ENCODE results near the gene SAG. TPM values are rescaled to one million over a fixed set of nuclear protein-coding genes. Genes with fewer than 3 reads are reported as not detected.
"Not testable (repeated sequence)": the region's sequence is repeated elsewhere in the genome, so short reads cannot be mapped to it uniquely, and the experiment has no call there.

SAG gene
- total RNA-seq, 3 donors from 2014 or later = not detected

DNA sequence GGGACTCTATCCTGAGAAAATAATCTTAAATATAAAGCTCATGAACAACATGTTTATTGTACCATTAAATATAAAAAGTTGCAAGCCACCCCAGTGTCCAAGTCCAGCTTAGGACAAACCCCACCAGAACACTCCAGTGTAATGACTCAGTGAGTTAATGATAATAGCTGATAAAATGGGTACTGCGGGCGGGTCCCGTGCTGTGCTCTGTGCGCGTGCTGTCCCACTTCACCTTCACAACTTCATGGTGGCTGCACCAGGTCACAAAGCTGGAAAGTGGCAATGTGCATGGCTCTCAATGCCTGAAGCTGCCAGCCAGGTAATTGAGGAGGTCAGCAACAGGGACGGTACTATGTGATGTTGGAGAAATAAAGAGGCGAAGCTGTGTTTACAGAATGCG, 65.2 kb downstream of the SAG start:
- Histone ChIP-seq H3K4me3 (no peak overlapping the region), H3K27me3 (no peaks in the 10 kb centered on the region), H3K4me1 (no peaks in the 10 kb centered on the region), H3K9me3 (no peaks in the 10 kb centered on the region), H3K36me3 (no peaks in the 10 kb centered on the region), H3K27ac (no peak overlapping the region)
- TF ChIP-seq POLR2AphosphoS5 (IDR thresholded peaks at IDR 0.05) (no peak), POLR2A (IDR thresholded peaks at IDR 0.05) (no peak), CTCF (IDR thresholded peaks at IDR 0.05) (no peak)
- no peak for DNase-seq (ENCODE audit: low spot score in 2 of 2)
- intact Hi-C loops (cut with DNase I; ENCODE audit: low total_unique reads) = no loop called here

GRCh38 chr2:233373316-233373715, 65.7 kb downstream of the SAG start:
- H3K27me3 ChIP-seq = no peaks in the 10 kb centered on the region
- H3K4me3 ChIP-seq = no peak overlapping the region
- no peak for DNase-seq (ENCODE audit: low spot score in 2 of 2)
- H3K4me1 ChIP-seq = no peaks in the 10 kb centered on the region
- H3K9me3 ChIP-seq = no peaks in the 10 kb centered on the region
- intact Hi-C loops (cut with DNase I; ENCODE audit: low total_unique reads) = no loop called here
- TF ChIP-seq CTCF (IDR thresholded peaks at IDR 0.05) (no peak), POLR2A (IDR thresholded peaks at IDR 0.05) (no peak), POLR2AphosphoS5 (IDR thresholded peaks at IDR 0.05) (no peak)
- no peaks in the 10 kb centered on the region for H3K36me3 ChIP-seq
- no peak overlapping the region for H3K27ac ChIP-seq

DNA sequence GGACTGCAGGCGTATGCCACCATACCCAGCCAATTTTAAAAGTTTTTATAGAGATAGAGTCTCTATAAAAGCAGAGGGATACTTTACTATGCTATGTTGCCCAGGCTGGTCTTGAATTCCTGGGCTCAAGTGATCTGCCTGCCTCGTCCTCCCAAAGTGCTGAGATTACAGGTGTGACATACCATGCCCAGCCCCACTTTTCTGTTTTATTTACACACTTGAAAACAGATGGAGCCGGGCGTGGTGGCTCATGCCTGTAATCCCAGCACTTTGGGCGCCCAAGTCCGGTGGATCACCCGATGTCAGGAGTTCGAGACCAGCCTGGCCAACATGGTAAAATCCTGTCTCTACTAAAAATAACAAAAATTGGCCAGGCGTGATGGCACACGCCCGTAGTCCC, 67.2 kb downstream of the SAG start:
- H3K36me3 ChIP-seq; H3K4me1 ChIP-seq; H3K27ac ChIP-seq; H3K27me3 ChIP-seq; DNase-seq (ENCODE audit: low spot score in 2 of 2); H3K9me3 ChIP-seq; H3K4me3 ChIP-seq; intact Hi-C loops (cut with DNase I; ENCODE audit: low total_unique reads): not testable (repeated sequence)

GRCh38 chr2:233375490-233376314, 68.1 kb downstream of the SAG start:
- no peaks in the 10 kb centered on the region for H3K9me3 ChIP-seq
- H3K4me3 ChIP-seq = no peak overlapping the region
- intact Hi-C loops (cut with DNase I; ENCODE audit: low total_unique reads) = no loop called here
- no peak overlapping the region for H3K27ac ChIP-seq
- H3K27me3 ChIP-seq = no peaks in the 10 kb centered on the region
- no peaks in the 10 kb centered on the region for H3K4me1 ChIP-seq
- DNase-seq (ENCODE audit: low spot score in 2 of 2) = no peak
- no peaks in the 10 kb centered on the region for H3K36me3 ChIP-seq
- TF ChIP-seq POLR2A (IDR thresholded peaks at IDR 0.05) (no peak), POLR2AphosphoS5 (IDR thresholded peaks at IDR 0.05) (no peak), CTCF (IDR thresholded peaks at IDR 0.05) (no peak)

GRCh38 chr2:233379034-233379433, 71.4 kb downstream of the SAG start:
- H3K27ac ChIP-seq = no peak overlapping the region
- no peak for TF ChIP-seq CTCF (IDR thresholded peaks at IDR 0.05)
- no peak for TF ChIP-seq POLR2A (IDR thresholded peaks at IDR 0.05)
- no peak for TF ChIP-seq POLR2AphosphoS5 (IDR thresholded peaks at IDR 0.05)
- no peaks in the 10 kb centered on the region for H3K9me3 ChIP-seq
- H3K4me3 ChIP-seq = no peak overlapping the region
- no peaks in the 10 kb centered on the region for H3K27me3 ChIP-seq
- H3K36me3 ChIP-seq = no peaks in the 10 kb centered on the region
- H3K4me1 ChIP-seq = no peaks in the 10 kb centered on the region
- DNase-seq (ENCODE audit: low spot score in 2 of 2) = no peak
- intact Hi-C loops (cut with DNase I; ENCODE audit: low total_unique reads) = no loop called here

Measured in breast epithelium (tissue), 4 donors.